Nephron (organoid): Measurements from ENCODE around the gene AGAP1.

Source experiments
- H3K27ac Mint-ChIP-seq, 3 experiments: 2 replicates each; pipeline ENCODE4 v1.8.0; 2020; ENCODE audit warnings: mixed read lengths in 3 of 3, mild to moderate bottlenecking in 2 of 3, moderate library complexity in 1 of 3
- H3K27me3 Mint-ChIP-seq: 2 replicates; pipeline ENCODE4 v1.8.0; 2021; ENCODE audit warnings: low read depth, mild to moderate bottlenecking, moderate library complexity, mixed read lengths
- H3K36me3 Mint-ChIP-seq: 2 replicates; pipeline ENCODE4 v1.8.0; 2020; ENCODE audit warnings: low read depth, mixed read lengths
- H3K4me1 Mint-ChIP-seq: 2 replicates; pipeline ENCODE4 v1.8.0; 2020; ENCODE audit warnings: mixed read lengths
- H3K4me3 Mint-ChIP-seq, 3 experiments: 2 replicates each; pipeline ENCODE4 v1.8.0; 2020; ENCODE audit warnings: mild to moderate bottlenecking in 3 of 3, mixed read lengths in 3 of 3, moderate library complexity in 2 of 3
- H3K9me3 Mint-ChIP-seq: 2 replicates; pipeline ENCODE4 v1.8.0; 2020; ENCODE audit warnings: mixed read lengths
- TF ChIP-seq, protein P1 (sequence below), 3 experiments: fragments of 200-600 bp; sonication (generic); IDR thresholded peaks; one replicate each; pipeline ENCODE4 v1.5.0; 2021; ENCODE audit warnings: antibody characterized with exemption in 3 of 3; ENCODE audit not compliant: unreplicated experiment in 3 of 3

AGAP1 gene

GRCh38 chr2:236117861-236118269 is 624.0 kb downstream of the AGAP1 start:
- Mint-ChIP-seq H3K36me3 (peaks cover 8% of the 10 kb centered on the region), H3K4me1 (peaks cover 25% of the 10 kb centered on the region), H3K4me3 (no peak overlapping the region), H3K9me3 (no peaks in the 10 kb centered on the region), H3K27me3 (peaks cover 4% of the 10 kb centered on the region), H3K27ac (no peak overlapping the region)
- TF ChIP-seq, protein P1, sequence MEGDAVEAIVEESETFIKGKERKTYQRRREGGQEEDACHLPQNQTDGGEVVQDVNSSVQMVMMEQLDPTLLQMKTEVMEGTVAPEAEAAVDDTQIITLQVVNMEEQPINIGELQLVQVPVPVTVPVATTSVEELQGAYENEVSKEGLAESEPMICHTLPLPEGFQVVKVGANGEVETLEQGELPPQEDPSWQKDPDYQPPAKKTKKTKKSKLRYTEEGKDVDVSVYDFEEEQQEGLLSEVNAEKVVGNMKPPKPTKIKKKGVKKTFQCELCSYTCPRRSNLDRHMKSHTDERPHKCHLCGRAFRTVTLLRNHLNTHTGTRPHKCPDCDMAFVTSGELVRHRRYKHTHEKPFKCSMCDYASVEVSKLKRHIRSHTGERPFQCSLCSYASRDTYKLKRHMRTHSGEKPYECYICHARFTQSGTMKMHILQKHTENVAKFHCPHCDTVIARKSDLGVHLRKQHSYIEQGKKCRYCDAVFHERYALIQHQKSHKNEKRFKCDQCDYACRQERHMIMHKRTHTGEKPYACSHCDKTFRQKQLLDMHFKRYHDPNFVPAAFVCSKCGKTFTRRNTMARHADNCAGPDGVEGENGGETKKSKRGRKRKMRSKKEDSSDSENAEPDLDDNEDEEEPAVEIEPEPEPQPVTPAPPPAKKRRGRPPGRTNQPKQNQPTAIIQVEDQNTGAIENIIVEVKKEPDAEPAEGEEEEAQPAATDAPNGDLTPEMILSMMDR (IDR thresholded peaks at IDR 0.05; ENCODE audit: unreplicated experiment in 3 of 3), result no peak

GRCh38 chr2:236119003-236119402 is 625.2 kb downstream of the AGAP1 start:
- H3K27me3 Mint-ChIP-seq, result peaks cover 3% of the 10 kb centered on the region
- H3K4me1 Mint-ChIP-seq, result peaks cover 23% of the 10 kb centered on the region
- no peaks in the 10 kb centered on the region for H3K9me3 Mint-ChIP-seq
- H3K4me3 Mint-ChIP-seq, result no peak overlapping the region
- H3K36me3 Mint-ChIP-seq, result peaks cover 12% of the 10 kb centered on the region
- no peak overlapping the region for H3K27ac Mint-ChIP-seq
- TF ChIP-seq, protein P1 (IDR thresholded peaks at IDR 0.05; ENCODE audit: unreplicated experiment in 3 of 3), result no peak

DNA sequence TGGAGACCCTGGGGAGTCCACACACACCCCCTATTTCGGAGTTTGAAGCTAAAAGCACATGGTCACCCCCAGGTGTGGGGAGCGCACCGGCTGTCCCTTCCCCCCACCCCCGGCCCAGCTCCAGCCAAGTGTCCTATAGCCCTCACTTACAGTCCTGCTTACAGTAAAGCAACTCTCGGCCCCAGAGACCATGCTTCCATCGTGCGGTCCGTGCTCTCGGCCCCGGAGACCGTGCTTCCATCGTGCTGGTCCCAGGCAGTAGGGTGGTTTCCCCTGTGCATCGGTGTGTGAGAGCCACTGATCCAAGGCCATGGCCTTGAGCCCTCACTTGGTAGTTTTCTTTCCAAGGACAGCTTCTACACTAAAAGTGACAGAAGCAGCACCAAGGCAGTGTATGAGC is 625.6 kb downstream of the AGAP1 start:
- H3K4me1 Mint-ChIP-seq, result peaks cover 23% of the 10 kb centered on the region
- peaks cover 3% of the 10 kb centered on the region for H3K27me3 Mint-ChIP-seq
- H3K27ac Mint-ChIP-seq, result no peak overlapping the region

DNA sequence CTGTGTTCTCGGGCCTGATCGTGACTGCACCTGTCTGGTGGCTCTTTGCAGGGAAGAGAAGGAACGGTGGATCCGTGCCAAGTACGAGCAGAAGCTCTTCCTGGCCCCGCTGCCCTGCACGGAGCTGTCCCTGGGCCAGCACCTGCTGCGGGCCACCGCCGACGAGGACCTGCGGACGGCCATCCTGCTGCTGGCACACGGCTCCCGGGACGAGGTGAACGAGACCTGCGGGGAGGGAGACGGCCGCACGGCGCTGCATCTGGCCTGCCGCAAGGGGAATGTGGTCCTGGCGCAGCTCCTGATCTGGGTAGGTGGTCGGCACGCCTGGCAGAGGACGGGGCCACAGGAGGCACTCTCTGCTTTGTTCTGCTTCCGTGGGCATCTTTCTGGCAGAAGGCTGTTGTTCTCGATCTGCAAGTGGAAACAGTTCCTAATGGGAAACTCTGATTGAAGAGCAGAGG is 626.3 kb downstream of the AGAP1 start:
- TF ChIP-seq, protein P1 (IDR thresholded peaks at IDR 0.05; ENCODE audit: unreplicated experiment in 3 of 3), result no peak
- Mint-ChIP-seq H3K27ac (no peak overlapping the region), H3K27me3 (peaks cover 3% of the 10 kb centered on the region), H3K36me3 (peaks cover 22% of the 10 kb centered on the region), H3K4me3 (no peak overlapping the region), H3K9me3 (no peaks in the 10 kb centered on the region), H3K4me1 (peaks cover 23% of the 10 kb centered on the region)

More for the DNA sequence above, 625.6 kb downstream of the AGAP1 start:
- Mint-ChIP-seq H3K9me3 (no peaks in the 10 kb centered on the region), H3K4me3 (no peak overlapping the region), H3K36me3 (peaks cover 15% of the 10 kb centered on the region)
- TF ChIP-seq, protein P1 (IDR thresholded peaks at IDR 0.05; ENCODE audit: unreplicated experiment in 3 of 3), result no peak

GRCh38 chr2:236120829-236121228 is 627.0 kb downstream of the AGAP1 start:
- Mint-ChIP-seq H3K4me3 (no peak overlapping the region), H3K36me3 (peaks cover 26% of the 10 kb centered on the region), H3K9me3 (no peaks in the 10 kb centered on the region), H3K4me1 (peaks cover 23% of the 10 kb centered on the region), H3K27me3 (peaks cover 3% of the 10 kb centered on the region), H3K27ac (no peak overlapping the region)
- TF ChIP-seq, protein P1 (IDR thresholded peaks at IDR 0.05; ENCODE audit: unreplicated experiment in 3 of 3), result no peak

DNA sequence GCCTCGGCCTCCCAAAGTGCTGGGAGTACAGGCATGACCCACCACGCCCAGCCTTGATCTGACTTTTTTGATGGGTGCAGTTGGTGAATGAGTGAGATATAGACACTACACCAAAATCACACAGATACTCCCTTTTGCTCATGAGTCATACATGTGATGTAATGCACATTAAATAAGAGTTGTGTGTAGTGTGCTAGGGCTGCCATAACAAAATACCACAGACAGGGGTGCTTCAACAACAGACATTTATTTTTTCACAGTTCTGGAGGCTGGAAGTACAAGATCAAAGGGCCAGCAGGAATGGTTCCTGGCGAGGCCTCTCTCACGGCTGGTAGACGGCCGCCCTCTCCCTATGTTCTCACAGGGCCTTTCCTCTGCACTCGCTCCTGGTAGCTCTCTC is 627.7 kb downstream of the AGAP1 start:
- H3K9me3 Mint-ChIP-seq, result no peaks in the 10 kb centered on the region
- no peak overlapping the region for H3K4me3 Mint-ChIP-seq
- H3K27me3 Mint-ChIP-seq, result peaks cover 3% of the 10 kb centered on the region
- H3K36me3 Mint-ChIP-seq, result peaks cover 26% of the 10 kb centered on the region
- TF ChIP-seq, protein P1 (IDR thresholded peaks at IDR 0.05; ENCODE audit: unreplicated experiment in 3 of 3), result no peak
- peaks cover 23% of the 10 kb centered on the region for H3K4me1 Mint-ChIP-seq
- H3K27ac Mint-ChIP-seq, result no peak overlapping the region
